ENCODE measurements around the gene HUWE1. TPM values are rescaled to one million over a fixed set of nuclear protein-coding genes. Genes with fewer than 3 reads are reported as not detected.
A peak's percentile ranks its signal among the peaks of the same experiment; 100 is the strongest.

The HUWE1 gene
- total and polyA plus RNA-seq, 9 of the 15 experiments (the other 6 are each of a cell fraction or from before 2014, with no cell fraction given), result 23.9 to 204 (median 65.1) TPM

DNA sequence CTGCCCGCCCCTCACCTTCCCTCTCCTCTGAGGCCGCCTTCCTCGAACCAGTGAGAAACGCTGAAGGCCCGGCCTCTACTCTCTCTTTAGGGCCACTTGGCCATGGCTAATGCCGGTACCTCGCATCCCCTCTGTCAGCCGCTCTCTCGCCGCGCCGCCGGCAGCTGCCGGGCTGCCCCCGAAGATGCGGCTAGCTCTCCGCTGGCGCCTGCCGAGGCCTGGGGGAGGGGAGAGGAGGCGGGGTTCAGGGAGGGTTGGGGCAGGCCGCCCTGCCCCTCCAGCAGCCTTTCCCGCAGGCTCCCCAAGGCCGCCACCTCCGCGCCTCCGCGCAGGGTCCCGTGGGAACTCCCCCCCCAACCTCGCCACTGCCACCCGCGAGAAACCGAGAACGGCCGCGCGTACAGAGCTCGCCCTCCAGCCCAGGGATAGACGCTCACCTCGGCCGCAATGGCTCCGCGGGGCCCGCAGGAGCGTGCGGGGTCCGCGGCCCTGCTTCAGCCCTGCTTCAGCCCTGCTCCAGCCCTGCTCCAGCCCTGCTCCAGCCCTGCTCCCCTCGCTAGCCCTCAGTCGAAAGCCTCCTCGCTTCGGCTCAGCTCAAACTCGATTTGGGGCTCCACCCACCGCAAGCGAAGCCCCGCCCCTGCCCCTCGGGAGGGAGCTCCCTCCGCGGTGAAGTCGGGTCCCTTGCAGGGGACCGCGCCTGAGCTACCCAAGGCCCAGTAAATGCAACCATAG lies at the start of gene HUWE1 (continued):
- TF ChIP-seq RBM14 (IDR thresholded peaks at IDR 0.05; ENCODE audit: borderline replicate concordance, insufficient read depth, low read depth, low read length) (no peak), ZNF830 (CRISPR knock-in tag; IDR thresholded peaks at IDR 0.05) (no peak), L3MBTL2 (IDR thresholded peaks at IDR 0.05) (0 out of 2 replicates have a peak, but pooled peaks have one; percentile 12), MCM3 (IDR thresholded peaks at IDR 0.05) (no peak), FOXJ2 (tag; IDR thresholded peaks at IDR 0.05) (no peak), FOS (IDR thresholded peaks at IDR 0.05; ENCODE audit: extremely low read depth, insufficient read length) (no peak), NFRKB (IDR thresholded peaks at IDR 0.05; ENCODE audit: low read depth) (no peak), MAZ (CRISPR knock-in tag; conservative IDR thresholded peaks at IDR 0.05 in 1 of 2, IDR thresholded peaks at IDR 0.05 in 1 of 2) (peak; percentile 56 to 66; a peak in 2 of 4 replicates), ELF1 (tag; IDR thresholded peaks at IDR 0.05) (no peak), ZNF217 (CRISPR knock-in tag; IDR thresholded peaks at IDR 0.05) (no peak), CBX1 (IDR thresholded peaks at IDR 0.05; ENCODE audit: low read depth) (no peak), ZNF146 (CRISPR knock-in tag; IDR thresholded peaks at IDR 0.05; ENCODE audit: unreplicated experiment) (no peak), NFE2L1 (tag; IDR thresholded peaks at IDR 0.05; ENCODE audit: borderline replicate concordance, low read depth) (no peak), ZFP30 (CRISPR knock-in tag; IDR thresholded peaks at IDR 0.05; ENCODE audit: borderline replicate concordance) (no peak), KDM1A (IDR thresholded peaks at IDR 0.05) (no peak)
- TF ChIP-seq, protein P1, sequence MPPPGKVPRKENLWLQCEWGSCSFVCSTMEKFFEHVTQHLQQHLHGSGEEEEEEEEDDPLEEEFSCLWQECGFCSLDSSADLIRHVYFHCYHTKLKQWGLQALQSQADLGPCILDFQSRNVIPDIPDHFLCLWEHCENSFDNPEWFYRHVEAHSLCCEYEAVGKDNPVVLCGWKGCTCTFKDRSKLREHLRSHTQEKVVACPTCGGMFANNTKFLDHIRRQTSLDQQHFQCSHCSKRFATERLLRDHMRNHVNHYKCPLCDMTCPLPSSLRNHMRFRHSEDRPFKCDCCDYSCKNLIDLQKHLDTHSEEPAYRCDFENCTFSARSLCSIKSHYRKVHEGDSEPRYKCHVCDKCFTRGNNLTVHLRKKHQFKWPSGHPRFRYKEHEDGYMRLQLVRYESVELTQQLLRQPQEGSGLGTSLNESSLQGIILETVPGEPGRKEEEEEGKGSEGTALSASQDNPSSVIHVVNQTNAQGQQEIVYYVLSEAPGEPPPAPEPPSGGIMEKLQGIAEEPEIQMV (tag; conservative IDR thresholded peaks at IDR 0.05; ENCODE audit: low read depth), result no peak
- TF ChIP-seq, protein P2, sequence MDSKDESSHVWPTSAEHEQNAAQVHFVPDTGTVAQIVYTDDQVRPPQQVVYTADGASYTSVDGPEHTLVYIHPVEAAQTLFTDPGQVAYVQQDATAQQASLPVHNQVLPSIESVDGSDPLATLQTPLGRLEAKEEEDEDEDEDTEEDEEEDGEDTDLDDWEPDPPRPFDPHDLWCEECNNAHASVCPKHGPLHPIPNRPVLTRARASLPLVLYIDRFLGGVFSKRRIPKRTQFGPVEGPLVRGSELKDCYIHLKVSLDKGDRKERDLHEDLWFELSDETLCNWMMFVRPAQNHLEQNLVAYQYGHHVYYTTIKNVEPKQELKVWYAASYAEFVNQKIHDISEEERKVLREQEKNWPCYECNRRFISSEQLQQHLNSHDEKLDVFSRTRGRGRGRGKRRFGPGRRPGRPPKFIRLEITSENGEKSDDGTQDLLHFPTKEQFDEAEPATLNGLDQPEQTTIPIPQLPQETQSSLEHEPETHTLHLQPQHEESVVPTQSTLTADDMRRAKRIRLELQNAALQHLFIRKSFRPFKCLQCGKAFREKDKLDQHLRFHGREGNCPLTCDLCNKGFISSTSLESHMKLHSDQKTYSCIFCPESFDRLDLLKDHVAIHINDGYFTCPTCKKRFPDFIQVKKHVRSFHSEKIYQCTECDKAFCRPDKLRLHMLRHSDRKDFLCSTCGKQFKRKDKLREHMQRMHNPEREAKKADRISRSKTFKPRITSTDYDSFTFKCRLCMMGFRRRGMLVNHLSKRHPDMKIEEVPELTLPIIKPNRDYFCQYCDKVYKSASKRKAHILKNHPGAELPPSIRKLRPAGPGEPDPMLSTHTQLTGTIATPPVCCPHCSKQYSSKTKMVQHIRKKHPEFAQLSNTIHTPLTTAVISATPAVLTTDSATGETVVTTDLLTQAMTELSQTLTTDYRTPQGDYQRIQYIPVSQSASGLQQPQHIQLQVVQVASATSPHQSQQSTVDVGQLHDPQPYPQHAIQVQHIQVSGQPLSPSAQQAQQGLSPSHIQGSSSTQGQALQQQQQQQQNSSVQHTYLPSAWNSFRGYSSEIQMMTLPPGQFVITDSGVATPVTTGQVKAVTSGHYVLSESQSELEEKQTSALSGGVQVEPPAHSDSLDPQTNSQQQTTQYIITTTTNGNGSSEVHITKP (IDR thresholded peaks at IDR 0.05; ENCODE audit: partially characterized antibody), result no peak
- TF ChIP-seq, protein P3, sequence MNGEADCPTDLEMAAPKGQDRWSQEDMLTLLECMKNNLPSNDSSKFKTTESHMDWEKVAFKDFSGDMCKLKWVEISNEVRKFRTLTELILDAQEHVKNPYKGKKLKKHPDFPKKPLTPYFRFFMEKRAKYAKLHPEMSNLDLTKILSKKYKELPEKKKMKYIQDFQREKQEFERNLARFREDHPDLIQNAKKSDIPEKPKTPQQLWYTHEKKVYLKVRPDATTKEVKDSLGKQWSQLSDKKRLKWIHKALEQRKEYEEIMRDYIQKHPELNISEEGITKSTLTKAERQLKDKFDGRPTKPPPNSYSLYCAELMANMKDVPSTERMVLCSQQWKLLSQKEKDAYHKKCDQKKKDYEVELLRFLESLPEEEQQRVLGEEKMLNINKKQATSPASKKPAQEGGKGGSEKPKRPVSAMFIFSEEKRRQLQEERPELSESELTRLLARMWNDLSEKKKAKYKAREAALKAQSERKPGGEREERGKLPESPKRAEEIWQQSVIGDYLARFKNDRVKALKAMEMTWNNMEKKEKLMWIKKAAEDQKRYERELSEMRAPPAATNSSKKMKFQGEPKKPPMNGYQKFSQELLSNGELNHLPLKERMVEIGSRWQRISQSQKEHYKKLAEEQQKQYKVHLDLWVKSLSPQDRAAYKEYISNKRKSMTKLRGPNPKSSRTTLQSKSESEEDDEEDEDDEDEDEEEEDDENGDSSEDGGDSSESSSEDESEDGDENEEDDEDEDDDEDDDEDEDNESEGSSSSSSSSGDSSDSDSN (IDR thresholded peaks at IDR 0.05; ENCODE audit: borderline replicate concordance in 1 of 2, low read depth in 2 of 2, low read length in 2 of 2), result peak; percentile 40 to 43; a peak in 2 of 4 replicates

All from K562 (cell line).